ENCODE data around the gene NEK7.

- TF ChIP-seq CTCF (IDR thresholded peaks at IDR 0.05) (no peak), EZH2 (IDR thresholded peaks at IDR 0.05; ENCODE audit: borderline replicate concordance, insufficient read depth, low read depth, low read length, poor library complexity, severe bottlenecking) (no peak)
Measured at GRCh38 chr1:198191117-198191516, 34.3 kb downstream of the NEK7 start.

Data from B cell (primary cell).